ENCODE results near the gene PHACTR2.

The PHACTR2 gene

GRCh38 chr6:143822584-143823024 lies 144.8 kb downstream of the PHACTR2 start:
- no peak for ATAC-seq (ENCODE audit: insufficient read depth, low read depth)
- DNase-seq: no peak
- H3K36me3 ChIP-seq (ENCODE audit: insufficient read depth, low read length): no peaks in the 10 kb centered on the region
- no peak overlapping the region for H2AFZ ChIP-seq (ENCODE audit: low read depth, low read length)
- TF ChIP-seq CTCF (IDR thresholded peaks at IDR 0.05; ENCODE audit: borderline replicate concordance, extremely low read depth, low read length, poor library complexity, severe bottlenecking) (no peak), EZH2 (IDR thresholded peaks at IDR 0.05; ENCODE audit: borderline replicate concordance, low read depth, low read length, severe bottlenecking) (no peak)
- H3K79me2 ChIP-seq (ENCODE audit: insufficient read depth, low read length): no peaks in the 10 kb centered on the region
- no peaks in the 10 kb centered on the region for H3K9me3 ChIP-seq (ENCODE audit: insufficient read depth, low read length, severe bottlenecking)
- no peak overlapping the region for H3K9ac ChIP-seq (ENCODE audit: low read depth, low read length)
- H3K27ac ChIP-seq (ENCODE audit: low read length): no peak overlapping the region
- no peaks in the 10 kb centered on the region for H3K4me1 ChIP-seq (ENCODE audit: insufficient read depth, low read length)
- no peaks in the 10 kb centered on the region for H4K20me1 ChIP-seq (ENCODE audit: insufficient read depth, low read length)
- no peaks in the 10 kb centered on the region for H3K27me3 ChIP-seq (ENCODE audit: insufficient read depth, low read length, poor library complexity)
- no peak overlapping the region for H3K4me3 ChIP-seq (ENCODE audit: low read depth in 1 of 2, low read length in 2 of 2)
- no peak overlapping the region for H3K4me2 ChIP-seq (ENCODE audit: insufficient read depth, low read length)

- DNase-seq (no peak), ATAC-seq (ENCODE audit: insufficient read depth, low read depth) (no peak)
- H3K79me2 ChIP-seq (ENCODE audit: insufficient read depth, low read length): no peaks in the 10 kb centered on the region
- H2AFZ ChIP-seq (ENCODE audit: low read depth, low read length): no peak overlapping the region
- H3K4me2 ChIP-seq (ENCODE audit: insufficient read depth, low read length): no peak overlapping the region
- H3K36me3 ChIP-seq (ENCODE audit: insufficient read depth, low read length): no peaks in the 10 kb centered on the region
- no peak overlapping the region for H3K9ac ChIP-seq (ENCODE audit: low read depth, low read length)
- H3K9me3 ChIP-seq (ENCODE audit: insufficient read depth, low read length, severe bottlenecking): no peaks in the 10 kb centered on the region
- no peaks in the 10 kb centered on the region for H3K4me1 ChIP-seq (ENCODE audit: insufficient read depth, low read length)
- TF ChIP-seq EZH2 (IDR thresholded peaks at IDR 0.05; ENCODE audit: borderline replicate concordance, low read depth, low read length, severe bottlenecking): no peak
- TF ChIP-seq CTCF (IDR thresholded peaks at IDR 0.05; ENCODE audit: borderline replicate concordance, extremely low read depth, low read length, poor library complexity, severe bottlenecking): no peak
- H3K4me3 ChIP-seq (ENCODE audit: low read depth in 1 of 2, low read length in 2 of 2): no peak overlapping the region
- no peaks in the 10 kb centered on the region for H4K20me1 ChIP-seq (ENCODE audit: insufficient read depth, low read length)
- H3K27me3 ChIP-seq (ENCODE audit: insufficient read depth, low read length, poor library complexity): no peaks in the 10 kb centered on the region
- no peak overlapping the region for H3K27ac ChIP-seq (ENCODE audit: low read length)
Observed at GRCh38 chr6:143823548-143823947, 145.8 kb downstream of the PHACTR2 start.

GRCh38 chr6:143828572-143828971 lies 150.8 kb downstream of the PHACTR2 start:
- Histone ChIP-seq H3K4me1 (ENCODE audit: insufficient read depth, low read length) (no peaks in the 10 kb centered on the region), H3K36me3 (ENCODE audit: insufficient read depth, low read length) (no peaks in the 10 kb centered on the region), H4K20me1 (ENCODE audit: insufficient read depth, low read length) (no peaks in the 10 kb centered on the region), H3K9me3 (ENCODE audit: insufficient read depth, low read length, severe bottlenecking) (no peaks in the 10 kb centered on the region), H3K27ac (ENCODE audit: low read length) (no peak overlapping the region), H3K4me2 (ENCODE audit: insufficient read depth, low read length) (no peak overlapping the region), H3K9ac (ENCODE audit: low read depth, low read length) (no peak overlapping the region), H3K79me2 (ENCODE audit: insufficient read depth, low read length) (no peaks in the 10 kb centered on the region), H3K4me3 (ENCODE audit: low read depth in 1 of 2, low read length in 2 of 2) (no peak overlapping the region), H3K27me3 (ENCODE audit: insufficient read depth, low read length, poor library complexity) (peaks cover 4% of the 10 kb centered on the region), H2AFZ (ENCODE audit: low read depth, low read length) (no peak overlapping the region)
- DNase-seq: no peak
- TF ChIP-seq CTCF (IDR thresholded peaks at IDR 0.05; ENCODE audit: borderline replicate concordance, extremely low read depth, low read length, poor library complexity, severe bottlenecking): no peak
- TF ChIP-seq EZH2 (IDR thresholded peaks at IDR 0.05; ENCODE audit: borderline replicate concordance, low read depth, low read length, severe bottlenecking): no peak
- no peak for ATAC-seq (ENCODE audit: insufficient read depth, low read depth)

GRCh38 chr6:143836150-143836549 lies 158.4 kb downstream of the PHACTR2 start:
- ATAC-seq (ENCODE audit: insufficient read depth, low read depth) (no peak), DNase-seq (no peak)
- TF ChIP-seq CTCF (IDR thresholded peaks at IDR 0.05; ENCODE audit: borderline replicate concordance, extremely low read depth, low read length, poor library complexity, severe bottlenecking): no peak
- no peak for TF ChIP-seq EZH2 (IDR thresholded peaks at IDR 0.05; ENCODE audit: borderline replicate concordance, low read depth, low read length, severe bottlenecking)
- H2AFZ ChIP-seq (ENCODE audit: low read depth, low read length): no peak overlapping the region
- no peak overlapping the region for H3K4me2 ChIP-seq (ENCODE audit: insufficient read depth, low read length)
- no peaks in the 10 kb centered on the region for H3K36me3 ChIP-seq (ENCODE audit: insufficient read depth, low read length)
- H3K79me2 ChIP-seq (ENCODE audit: insufficient read depth, low read length): no peaks in the 10 kb centered on the region
- no peaks in the 10 kb centered on the region for H4K20me1 ChIP-seq (ENCODE audit: insufficient read depth, low read length)
- H3K4me1 ChIP-seq (ENCODE audit: insufficient read depth, low read length): no peaks in the 10 kb centered on the region
- no peak overlapping the region for H3K27ac ChIP-seq (ENCODE audit: low read length)
- no peaks in the 10 kb centered on the region for H3K9me3 ChIP-seq (ENCODE audit: insufficient read depth, low read length, severe bottlenecking)
- no peaks in the 10 kb centered on the region for H3K27me3 ChIP-seq (ENCODE audit: insufficient read depth, low read length, poor library complexity)
- no peak overlapping the region for H3K4me3 ChIP-seq (ENCODE audit: low read depth in 1 of 2, low read length in 2 of 2)
- H3K9ac ChIP-seq (ENCODE audit: low read depth, low read length): no peak overlapping the region
